Measurements from ENCODE around the gene ACOX1.

DNA sequence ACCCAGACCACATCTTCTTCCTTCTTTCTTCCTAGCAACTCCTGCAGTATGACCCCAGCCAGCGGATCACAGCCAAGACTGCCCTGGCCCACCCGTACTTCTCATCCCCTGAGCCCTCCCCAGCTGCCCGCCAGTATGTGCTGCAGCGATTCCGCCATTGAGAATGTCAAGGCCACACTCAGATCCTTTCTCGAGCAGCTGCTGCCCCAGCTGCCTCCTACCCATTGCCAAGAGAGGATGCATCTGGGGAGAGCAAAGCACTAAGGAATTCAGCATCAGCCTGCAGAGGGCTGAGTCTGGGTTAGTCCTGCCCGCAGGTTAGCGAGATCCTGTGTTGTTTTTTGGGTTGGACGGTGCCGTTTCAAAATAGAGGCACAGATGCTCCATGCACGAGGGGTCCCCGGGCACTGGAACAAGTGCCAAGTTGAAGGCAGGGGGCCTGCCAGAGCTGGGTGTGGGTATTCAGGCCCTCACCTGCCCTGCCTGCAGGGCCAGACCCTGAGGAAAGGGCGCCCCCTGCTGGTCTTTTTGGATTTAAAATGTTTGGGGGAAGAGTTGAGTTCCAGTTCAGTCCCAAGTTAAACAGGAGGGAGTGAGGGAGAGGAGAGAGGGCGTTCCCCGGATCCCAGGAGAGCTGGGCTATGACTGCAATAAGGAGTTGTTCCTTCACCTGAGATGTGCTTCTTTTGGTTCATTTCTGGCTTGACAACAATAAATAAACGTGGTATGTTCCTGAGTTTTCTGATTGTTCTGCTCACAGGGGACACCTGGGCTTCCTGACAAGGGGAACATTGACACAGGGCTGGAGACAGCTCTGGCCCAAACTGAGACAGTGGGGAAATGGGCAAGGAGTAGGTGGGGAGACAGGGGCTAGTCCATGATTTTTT, 26.5 kb upstream of the ACOX1 start:
- TF ChIP-seq, protein P1, sequence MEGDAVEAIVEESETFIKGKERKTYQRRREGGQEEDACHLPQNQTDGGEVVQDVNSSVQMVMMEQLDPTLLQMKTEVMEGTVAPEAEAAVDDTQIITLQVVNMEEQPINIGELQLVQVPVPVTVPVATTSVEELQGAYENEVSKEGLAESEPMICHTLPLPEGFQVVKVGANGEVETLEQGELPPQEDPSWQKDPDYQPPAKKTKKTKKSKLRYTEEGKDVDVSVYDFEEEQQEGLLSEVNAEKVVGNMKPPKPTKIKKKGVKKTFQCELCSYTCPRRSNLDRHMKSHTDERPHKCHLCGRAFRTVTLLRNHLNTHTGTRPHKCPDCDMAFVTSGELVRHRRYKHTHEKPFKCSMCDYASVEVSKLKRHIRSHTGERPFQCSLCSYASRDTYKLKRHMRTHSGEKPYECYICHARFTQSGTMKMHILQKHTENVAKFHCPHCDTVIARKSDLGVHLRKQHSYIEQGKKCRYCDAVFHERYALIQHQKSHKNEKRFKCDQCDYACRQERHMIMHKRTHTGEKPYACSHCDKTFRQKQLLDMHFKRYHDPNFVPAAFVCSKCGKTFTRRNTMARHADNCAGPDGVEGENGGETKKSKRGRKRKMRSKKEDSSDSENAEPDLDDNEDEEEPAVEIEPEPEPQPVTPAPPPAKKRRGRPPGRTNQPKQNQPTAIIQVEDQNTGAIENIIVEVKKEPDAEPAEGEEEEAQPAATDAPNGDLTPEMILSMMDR (IDR thresholded peaks at IDR 0.05; ENCODE audit: insufficient read depth, low read length), result peak; percentile 26
- TF ChIP-seq, protein P2, sequence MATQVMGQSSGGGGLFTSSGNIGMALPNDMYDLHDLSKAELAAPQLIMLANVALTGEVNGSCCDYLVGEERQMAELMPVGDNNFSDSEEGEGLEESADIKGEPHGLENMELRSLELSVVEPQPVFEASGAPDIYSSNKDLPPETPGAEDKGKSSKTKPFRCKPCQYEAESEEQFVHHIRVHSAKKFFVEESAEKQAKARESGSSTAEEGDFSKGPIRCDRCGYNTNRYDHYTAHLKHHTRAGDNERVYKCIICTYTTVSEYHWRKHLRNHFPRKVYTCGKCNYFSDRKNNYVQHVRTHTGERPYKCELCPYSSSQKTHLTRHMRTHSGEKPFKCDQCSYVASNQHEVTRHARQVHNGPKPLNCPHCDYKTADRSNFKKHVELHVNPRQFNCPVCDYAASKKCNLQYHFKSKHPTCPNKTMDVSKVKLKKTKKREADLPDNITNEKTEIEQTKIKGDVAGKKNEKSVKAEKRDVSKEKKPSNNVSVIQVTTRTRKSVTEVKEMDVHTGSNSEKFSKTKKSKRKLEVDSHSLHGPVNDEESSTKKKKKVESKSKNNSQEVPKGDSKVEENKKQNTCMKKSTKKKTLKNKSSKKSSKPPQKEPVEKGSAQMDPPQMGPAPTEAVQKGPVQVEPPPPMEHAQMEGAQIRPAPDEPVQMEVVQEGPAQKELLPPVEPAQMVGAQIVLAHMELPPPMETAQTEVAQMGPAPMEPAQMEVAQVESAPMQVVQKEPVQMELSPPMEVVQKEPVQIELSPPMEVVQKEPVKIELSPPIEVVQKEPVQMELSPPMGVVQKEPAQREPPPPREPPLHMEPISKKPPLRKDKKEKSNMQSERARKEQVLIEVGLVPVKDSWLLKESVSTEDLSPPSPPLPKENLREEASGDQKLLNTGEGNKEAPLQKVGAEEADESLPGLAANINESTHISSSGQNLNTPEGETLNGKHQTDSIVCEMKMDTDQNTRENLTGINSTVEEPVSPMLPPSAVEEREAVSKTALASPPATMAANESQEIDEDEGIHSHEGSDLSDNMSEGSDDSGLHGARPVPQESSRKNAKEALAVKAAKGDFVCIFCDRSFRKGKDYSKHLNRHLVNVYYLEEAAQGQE (IDR thresholded peaks at IDR 0.05; ENCODE audit: insufficient replicate concordance, low read depth), result no peak
- no peak for TF ChIP-seq POLR2AphosphoS5 (IDR thresholded peaks at IDR 0.05; ENCODE audit: low read depth)

Measured in HL-60 (cell line).